Endodermal cell (in vitro differentiated cells): Measurements from ENCODE around the gene CXCL8. TPM values are rescaled to one million over a fixed set of nuclear protein-coding genes. Genes with fewer than 3 reads are reported as not detected.

ENCODE experiments used
- DNase-seq: peaks from one replicate; pipeline ENCODE4 v3.0.0-alpha.2; 2017
- H3K27ac ChIP-seq: 2 replicates; pipeline ENCODE4 v1.5.1; 2013; ENCODE audit warnings: mild to moderate bottlenecking, low read depth, low read length, moderate library complexity
- H3K27me3 ChIP-seq: 2 replicates; pipeline ENCODE4 v1.6.1; 2013; ENCODE audit warnings: mild to moderate bottlenecking, low read length, moderate library complexity; ENCODE audit not compliant: insufficient read depth, control insufficient read depth, poor library complexity, severe bottlenecking
- H3K36me3 ChIP-seq: 2 replicates; pipeline ENCODE4 v1.7.0; 2013; ENCODE audit warnings: mild to moderate bottlenecking, low read length, moderate library complexity; ENCODE audit not compliant: control insufficient read depth, insufficient read depth
- H3K4me1 ChIP-seq: one replicate; pipeline ENCODE4 v1.7.0; 2013; ENCODE audit warnings: low read length; ENCODE audit not compliant: control insufficient read depth, insufficient read depth
- H3K4me3 ChIP-seq: 2 replicates; pipeline ENCODE4 v1.5.1; 2013; ENCODE audit warnings: mild to moderate bottlenecking, low read length, moderate library complexity
- H3K9ac ChIP-seq: 2 replicates; pipeline ENCODE4 v1.6.1; 2013; ENCODE audit warnings: mild to moderate bottlenecking, low read length, moderate library complexity; ENCODE audit not compliant: poor library complexity, severe bottlenecking; ENCODE audit errors: extremely low read depth
- H3K9me3 ChIP-seq: 2 replicates; pipeline ENCODE4 v1.6.1; 2013; ENCODE audit warnings: mild to moderate bottlenecking, low read length, moderate library complexity; ENCODE audit not compliant: control insufficient read depth
- H3K27ac Mint-ChIP-seq: 2 replicates; pipeline ENCODE4 v1.8.0; 2020; ENCODE audit warnings: mixed read lengths
- H3K27me3 Mint-ChIP-seq: 2 replicates; pipeline ENCODE4 v1.8.0; 2021; ENCODE audit warnings: mild to moderate bottlenecking, mixed read lengths; ENCODE audit not compliant: insufficient read depth
- H3K36me3 Mint-ChIP-seq: 2 replicates; pipeline ENCODE4 v1.8.0; 2020; ENCODE audit warnings: low read depth, mixed read lengths
- H3K4me1 Mint-ChIP-seq: 2 replicates; pipeline ENCODE4 v1.8.0; 2020; ENCODE audit warnings: mixed read lengths
- H3K4me3 Mint-ChIP-seq: 2 replicates; pipeline ENCODE4 v1.8.0; 2020; ENCODE audit warnings: mild to moderate bottlenecking, moderate library complexity, mixed read lengths
- H3K9me3 Mint-ChIP-seq: 2 replicates; pipeline ENCODE4 v1.8.0; 2020; ENCODE audit warnings: mild to moderate bottlenecking, mixed read lengths
- CTCF ChIP-seq: fragments of 200-600 bp; sonication (generic); conservative IDR thresholded peaks from 2 replicates; pipeline ENCODE4 v1.5.0; 2021; ENCODE audit warnings: antibody characterized with exemption, mild to moderate bottlenecking
- WGBS, 2 experiments: methylation state at CpG; one replicate each; pipeline versions ENCODE4 v1.1.5 to v1.1.7; 2013; ENCODE audit warnings: missing lambda C conversion rate in 2 of 2, mixed read lengths in 1 of 2; ENCODE audit not compliant: insufficient coverage in 1 of 2, insufficient read length in 1 of 2; 5-methylcytosine and 5-hydroxymethylcytosine counted together
- total RNA-seq, 2 donors: library from RNA; stranded (reverse); fragmentation: NEBNext Ultra II Directional in 1 of 2; extraction: Animal tissue kit (Norgen Biotek cat#: 25700) in 1 of 2; gene quantifications; 2 replicates in 1 of 2; 3 replicates in 1 of 2; pipeline ENCODE4 v1.2.1, GENCODE V29; 2021

The CXCL8 gene
- total RNA-seq, 2 donors from 2014 or later = not detected

GRCh38 chr4:73742490-73743160 lies 2.3 kb downstream of the CXCL8 start:
- no peak overlapping the region for H3K27ac Mint-ChIP-seq
- no peaks in the 10 kb centered on the region for H3K4me1 Mint-ChIP-seq
- no peak for TF ChIP-seq CTCF
- no peak overlapping the region for H3K27ac ChIP-seq
- H3K27me3 ChIP-seq = no peaks in the 10 kb centered on the region
- H3K9ac ChIP-seq = no peak overlapping the region
- DNase-seq = no peak
- H3K27me3 Mint-ChIP-seq = no peaks in the 10 kb centered on the region
- H3K9me3 Mint-ChIP-seq = peaks cover 2% of the 10 kb centered on the region
- H3K4me3 ChIP-seq = no peak overlapping the region
- H3K4me1 ChIP-seq = no peaks in the 10 kb centered on the region
- no peak overlapping the region for H3K4me3 Mint-ChIP-seq
- H3K9me3 ChIP-seq = no peaks in the 10 kb centered on the region
- WGBS, 2 experiments = 86 to 93% methylated on average over 2 of the region's 2 CpGs
- H3K36me3 ChIP-seq = no peaks in the 10 kb centered on the region
- no peaks in the 10 kb centered on the region for H3K36me3 Mint-ChIP-seq

- Histone ChIP-seq H3K27me3 (no peaks in the 10 kb centered on the region), H3K4me1 (no peaks in the 10 kb centered on the region), H3K4me3 (no peak overlapping the region), H3K27ac (no peak overlapping the region), H3K9me3 (no peaks in the 10 kb centered on the region), H3K9ac (no peak overlapping the region), H3K36me3 (no peaks in the 10 kb centered on the region)
- Mint-ChIP-seq H3K36me3 (no peaks in the 10 kb centered on the region), H3K27ac (no peak overlapping the region), H3K9me3 (peaks cover 2% of the 10 kb centered on the region), H3K4me1 (no peaks in the 10 kb centered on the region), H3K27me3 (no peaks in the 10 kb centered on the region), H3K4me3 (no peak overlapping the region)
- WGBS, 2 experiments = no CpG with 5 or more reads among the region's 1 CpG
- DNase-seq = no peak
- no peak for TF ChIP-seq CTCF
These were observed 2.9 kb downstream of the CXCL8 start for GRCh38 chr4:73743281-73743680.

GRCh38 chr4:73743795-73744194 lies 3.4 kb downstream of the CXCL8 start:
- Histone ChIP-seq H3K27me3 (no peaks in the 10 kb centered on the region), H3K27ac (no peak overlapping the region), H3K4me3 (no peak overlapping the region), H3K9me3 (no peaks in the 10 kb centered on the region), H3K9ac (no peak overlapping the region), H3K4me1 (no peaks in the 10 kb centered on the region), H3K36me3 (no peaks in the 10 kb centered on the region)
- peaks cover 2% of the 10 kb centered on the region for H3K9me3 Mint-ChIP-seq
- no peak for TF ChIP-seq CTCF
- no peaks in the 10 kb centered on the region for H3K27me3 Mint-ChIP-seq
- no peak for DNase-seq
- H3K4me3 Mint-ChIP-seq = no peak overlapping the region
- H3K36me3 Mint-ChIP-seq = no peaks in the 10 kb centered on the region
- no peak overlapping the region for H3K27ac Mint-ChIP-seq
- H3K4me1 Mint-ChIP-seq = no peaks in the 10 kb centered on the region
- WGBS, 2 experiments = 95% methylated on average over 3 of the region's 3 CpGs; no CpG with 5 or more reads in 1 of the 2 experiments
